Measurements from ENCODE around the gene NPAS1. TPM values are rescaled to one million over a fixed set of nuclear protein-coding genes. Genes with fewer than 3 reads are reported as not detected.

The NPAS1 gene
- total RNA-seq, 2 experiments from 2014 or later = 1.1 to 2.1 TPM

GRCh38 chr19:46976845-46977320, 42.8 kb upstream of the NPAS1 start:
- POLR2A ChIA-PET = interaction anchor here (1.3 kb wide), 1 partner anchor 40 kb away, joined by 3 read pairs; no protein-coding TSS in a partner anchor
- H3K27ac Mint-ChIP-seq = no peak overlapping the region
- CTCF ChIA-PET = no interaction called here

GRCh38 chr19:46977548-46977947, 42.1 kb upstream of the NPAS1 start:
- no peak overlapping the region for H3K4me3 Mint-ChIP-seq
- ATAC-seq (ENCODE audit: poor library complexity) (no peak), DNase-seq (no peak)
- Histone ChIP-seq H3K36me3 (ENCODE audit: insufficient read depth, low read length) (peaks cover 16% of the 10 kb centered on the region), H3K27me3 (ENCODE audit: control insufficient read depth in 1 of 2, insufficient read depth in 2 of 2, low read length in 2 of 2) (no peaks in the 10 kb centered on the region), H3K9me3 (ENCODE audit: control insufficient read depth in 1 of 2, insufficient read depth in 1 of 2, low read length in 2 of 2) (no peaks in the 10 kb centered on the region), H3K27ac (ENCODE audit: low read depth in 1 of 2, low read length in 2 of 2) (no peak overlapping the region), H3K4me3 (ENCODE audit: low read length) (no peak overlapping the region), H3K4me1 (ENCODE audit: insufficient read depth, low read length) (peaks cover 37% of the 10 kb centered on the region)
- TF ChIP-seq, protein P1, sequence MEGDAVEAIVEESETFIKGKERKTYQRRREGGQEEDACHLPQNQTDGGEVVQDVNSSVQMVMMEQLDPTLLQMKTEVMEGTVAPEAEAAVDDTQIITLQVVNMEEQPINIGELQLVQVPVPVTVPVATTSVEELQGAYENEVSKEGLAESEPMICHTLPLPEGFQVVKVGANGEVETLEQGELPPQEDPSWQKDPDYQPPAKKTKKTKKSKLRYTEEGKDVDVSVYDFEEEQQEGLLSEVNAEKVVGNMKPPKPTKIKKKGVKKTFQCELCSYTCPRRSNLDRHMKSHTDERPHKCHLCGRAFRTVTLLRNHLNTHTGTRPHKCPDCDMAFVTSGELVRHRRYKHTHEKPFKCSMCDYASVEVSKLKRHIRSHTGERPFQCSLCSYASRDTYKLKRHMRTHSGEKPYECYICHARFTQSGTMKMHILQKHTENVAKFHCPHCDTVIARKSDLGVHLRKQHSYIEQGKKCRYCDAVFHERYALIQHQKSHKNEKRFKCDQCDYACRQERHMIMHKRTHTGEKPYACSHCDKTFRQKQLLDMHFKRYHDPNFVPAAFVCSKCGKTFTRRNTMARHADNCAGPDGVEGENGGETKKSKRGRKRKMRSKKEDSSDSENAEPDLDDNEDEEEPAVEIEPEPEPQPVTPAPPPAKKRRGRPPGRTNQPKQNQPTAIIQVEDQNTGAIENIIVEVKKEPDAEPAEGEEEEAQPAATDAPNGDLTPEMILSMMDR (IDR thresholded peaks at IDR 0.05) = no peak
- intact Hi-C loops (cut with DNase I, micrococcal nuclease) = no loop called here
- H3K36me3 Mint-ChIP-seq (ENCODE audit: low read depth) = no peaks in the 10 kb centered on the region
- POLR2A ChIA-PET = interaction anchor here (1.3 kb wide), 1 partner anchor 41 kb away, joined by 3 read pairs; no protein-coding TSS in a partner anchor
- no peak overlapping the region for H3K27ac Mint-ChIP-seq
- H3K4me1 Mint-ChIP-seq (ENCODE audit: low read depth) = peaks cover 22% of the 10 kb centered on the region
- H3K9me3 Mint-ChIP-seq = no peaks in the 10 kb centered on the region
- no peaks in the 10 kb centered on the region for H3K27me3 Mint-ChIP-seq
- CTCF ChIA-PET = no interaction called here

More at GRCh38 chr19:46976845-46977320, 42.8 kb upstream of the NPAS1 start:
- no peak overlapping the region for H3K27ac ChIP-seq (ENCODE audit: low read depth in 1 of 2, low read length in 2 of 2)
- no peaks in the 10 kb centered on the region for H3K9me3 Mint-ChIP-seq
- peaks cover 22% of the 10 kb centered on the region for H3K4me1 Mint-ChIP-seq (ENCODE audit: low read depth)
- intact Hi-C loops (cut with DNase I, micrococcal nuclease) = no loop called here
- H3K4me1 ChIP-seq (ENCODE audit: insufficient read depth, low read length) = peaks cover 37% of the 10 kb centered on the region
- H3K9me3 ChIP-seq (ENCODE audit: control insufficient read depth in 1 of 2, insufficient read depth in 1 of 2, low read length in 2 of 2) = no peaks in the 10 kb centered on the region
- no peaks in the 10 kb centered on the region for H3K27me3 ChIP-seq (ENCODE audit: control insufficient read depth in 1 of 2, insufficient read depth in 2 of 2, low read length in 2 of 2)
- H3K36me3 ChIP-seq (ENCODE audit: insufficient read depth, low read length) = peaks cover 16% of the 10 kb centered on the region
- DNase-seq (no peak), ATAC-seq (ENCODE audit: poor library complexity) (no peak)
- H3K36me3 Mint-ChIP-seq (ENCODE audit: low read depth) = no peaks in the 10 kb centered on the region
- TF ChIP-seq, protein P1 (IDR thresholded peaks at IDR 0.05) = no peak
- no peak overlapping the region for H3K4me3 ChIP-seq (ENCODE audit: low read length)
- H3K4me3 Mint-ChIP-seq = no peak overlapping the region
- no peaks in the 10 kb centered on the region for H3K27me3 Mint-ChIP-seq

DNA sequence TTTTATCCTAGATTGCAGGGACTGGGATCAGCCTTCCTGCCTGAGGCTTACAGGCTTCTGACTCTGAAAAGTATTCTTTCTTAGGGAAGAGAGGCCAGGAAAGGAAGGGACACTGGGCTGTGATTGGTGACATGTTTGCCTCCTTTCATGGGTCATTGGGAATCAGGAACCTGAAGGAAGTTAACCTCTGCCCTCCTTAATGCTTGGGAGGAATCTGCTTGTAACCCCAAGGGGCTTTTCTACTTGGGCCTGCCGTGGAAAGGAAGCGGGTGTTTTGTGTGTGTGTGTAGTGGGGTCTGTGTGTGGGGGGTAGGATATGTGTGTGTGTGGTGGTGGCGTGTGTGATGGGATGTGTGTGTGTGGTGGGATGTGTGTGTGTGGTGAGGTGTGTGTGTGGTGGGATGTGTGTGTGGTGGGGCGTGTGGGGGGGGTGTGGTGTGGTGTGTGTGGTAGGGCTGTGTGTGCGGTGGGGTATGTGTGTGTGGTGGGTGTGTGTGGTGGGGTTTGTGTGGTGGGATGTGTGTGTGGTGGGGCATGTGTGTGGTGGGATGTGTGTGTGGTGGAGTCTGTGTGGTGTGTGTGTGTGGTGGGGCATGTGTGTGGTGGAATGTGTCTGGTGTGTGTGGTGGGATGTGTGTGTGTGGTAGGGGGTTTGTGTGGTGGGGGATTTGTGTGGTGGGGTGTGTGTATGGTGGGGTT, 41.3 kb upstream of the NPAS1 start:
- no peak for ATAC-seq (ENCODE audit: poor library complexity)

More for the DNA sequence above, 41.3 kb upstream of the NPAS1 start:
- POLR2A ChIA-PET = no interaction called here
- Histone ChIP-seq H3K27ac (ENCODE audit: low read depth in 1 of 2, low read length in 2 of 2) (no peak overlapping the region), H3K27me3 (ENCODE audit: control insufficient read depth in 1 of 2, insufficient read depth in 2 of 2, low read length in 2 of 2) (no peaks in the 10 kb centered on the region), H3K9me3 (ENCODE audit: control insufficient read depth in 1 of 2, insufficient read depth in 1 of 2, low read length in 2 of 2) (no peaks in the 10 kb centered on the region), H3K4me1 (ENCODE audit: insufficient read depth, low read length) (peaks cover 37% of the 10 kb centered on the region), H3K4me3 (ENCODE audit: low read length) (no peak overlapping the region), H3K36me3 (ENCODE audit: insufficient read depth, low read length) (peaks cover 16% of the 10 kb centered on the region)
- Mint-ChIP-seq H3K4me1 (ENCODE audit: low read depth) (peaks cover 25% of the 10 kb centered on the region), H3K27me3 (no peaks in the 10 kb centered on the region), H3K9me3 (no peaks in the 10 kb centered on the region), H3K36me3 (ENCODE audit: low read depth) (peaks cover 3% of the 10 kb centered on the region), H3K27ac (no peak overlapping the region), H3K4me3 (no peak overlapping the region)
- intact Hi-C loops (cut with DNase I, micrococcal nuclease) = no loop called here
- TF ChIP-seq, protein P1 (IDR thresholded peaks at IDR 0.05) = no peak
- peak in 1 of 14 experiments; percentile 9 for DNase-seq
- CTCF ChIA-PET = no interaction called here

Data from CD4-positive, alpha-beta T cell (primary cell).